Right lung (tissue), 5 donors: ENCODE measurements around the gene RNASEH2C. TPM values are rescaled to one million over a fixed set of nuclear protein-coding genes. Genes with fewer than 3 reads are reported as not detected.
A peak's percentile ranks its signal among the peaks of the same experiment; 100 is the strongest.
"Not testable (repeated sequence)": the region's sequence is repeated elsewhere in the genome, so short reads cannot be mapped to it uniquely, and the experiment has no call there.

ENCODE experiments used
- DNase-seq, 2 donors: peaks; one replicate each; pipeline ENCODE4 v3.0.0-alpha.2; 2013
- polyA plus RNA-seq, 5 donors: library from polyadenylated mRNA; unstranded; fragments of 120-200 nt; gene quantifications; one replicate each; pipeline versions ENCODE4 v1.2.1 to v1.2.3, GENCODE V29; 2013; ENCODE audit warnings: inconsistent platforms in 1 of 5, low replicate concordance in 1 of 5; ENCODE audit not compliant: insufficient read length in 5 of 5, insufficient read depth in 1 of 5

Gene RNASEH2C
- polyA plus RNA-seq, 5 donors = 32.4 to 67.8 (median 41.4) TPM

GRCh38 chr11:65719871-65720210 lies 757 bp downstream of the RNASEH2C start:
- no peak for DNase-seq

DNA sequence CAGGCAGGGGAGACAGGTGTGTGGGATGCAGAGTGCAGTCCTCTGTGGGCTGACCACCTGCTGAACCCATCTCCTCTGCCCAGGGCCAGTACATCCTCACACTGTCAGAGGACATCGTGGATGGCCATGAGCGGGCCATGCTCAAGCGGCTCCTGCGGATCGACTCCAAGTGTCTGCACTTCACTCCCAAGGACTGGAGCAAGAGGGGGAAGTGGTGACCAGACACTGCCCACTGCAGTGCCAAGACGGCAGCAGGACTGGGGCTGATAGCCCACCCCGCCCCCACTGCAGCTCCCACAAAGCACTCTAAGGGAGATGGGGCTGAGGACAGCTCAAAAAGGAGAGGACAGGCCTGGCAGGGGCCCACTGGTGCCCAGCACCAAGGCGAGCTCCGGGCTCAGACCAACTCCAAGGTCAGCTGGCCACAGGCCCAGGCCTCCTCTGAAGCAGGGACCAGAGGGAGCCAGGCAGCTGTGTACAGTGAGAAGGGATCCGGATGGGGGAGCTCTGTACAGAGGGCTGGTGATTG lies 1.6 kb downstream of the RNASEH2C start:
- no peak for DNase-seq

DNA sequence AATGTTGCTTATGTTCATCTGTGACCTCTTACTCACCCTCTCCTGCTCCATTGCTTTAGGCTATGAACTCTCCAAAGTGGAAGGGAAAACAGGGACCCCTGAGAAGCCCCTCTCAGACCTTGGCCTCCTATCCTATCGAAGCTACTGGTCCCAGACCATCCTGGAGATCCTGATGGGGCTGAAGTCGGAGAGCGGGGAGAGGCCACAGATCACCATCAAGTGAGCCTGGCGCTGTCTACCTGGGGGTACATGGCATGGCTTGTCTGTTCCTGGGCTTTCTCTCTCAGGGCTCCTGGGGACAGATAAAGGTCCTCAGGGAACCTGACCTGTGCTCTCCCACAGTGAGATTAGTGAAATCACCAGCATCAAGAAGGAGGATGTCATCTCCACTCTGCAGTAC lies 2.1 kb downstream of the RNASEH2C start:
- no peak for DNase-seq

DNA sequence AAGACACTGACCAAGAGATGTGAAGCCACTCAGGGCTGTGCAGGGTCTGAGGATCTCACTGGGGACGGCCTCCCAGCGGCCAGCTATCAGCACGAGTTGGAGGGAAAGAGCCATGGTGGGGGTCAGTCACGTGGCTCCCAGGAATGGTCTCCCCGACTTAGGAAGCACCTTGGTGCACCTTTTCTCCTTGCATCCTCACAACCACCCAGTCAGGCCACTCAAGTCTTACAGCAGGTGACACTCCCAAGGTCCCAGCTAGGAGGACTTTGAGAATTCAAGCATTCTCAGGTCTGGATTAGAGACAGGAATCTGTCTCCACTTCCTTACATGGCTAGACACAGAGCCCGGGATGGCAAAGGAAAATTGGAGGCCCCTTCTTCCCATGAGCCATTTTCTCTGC lies 2.7 kb downstream of the RNASEH2C start:
- DNase-seq = no peak

DNA sequence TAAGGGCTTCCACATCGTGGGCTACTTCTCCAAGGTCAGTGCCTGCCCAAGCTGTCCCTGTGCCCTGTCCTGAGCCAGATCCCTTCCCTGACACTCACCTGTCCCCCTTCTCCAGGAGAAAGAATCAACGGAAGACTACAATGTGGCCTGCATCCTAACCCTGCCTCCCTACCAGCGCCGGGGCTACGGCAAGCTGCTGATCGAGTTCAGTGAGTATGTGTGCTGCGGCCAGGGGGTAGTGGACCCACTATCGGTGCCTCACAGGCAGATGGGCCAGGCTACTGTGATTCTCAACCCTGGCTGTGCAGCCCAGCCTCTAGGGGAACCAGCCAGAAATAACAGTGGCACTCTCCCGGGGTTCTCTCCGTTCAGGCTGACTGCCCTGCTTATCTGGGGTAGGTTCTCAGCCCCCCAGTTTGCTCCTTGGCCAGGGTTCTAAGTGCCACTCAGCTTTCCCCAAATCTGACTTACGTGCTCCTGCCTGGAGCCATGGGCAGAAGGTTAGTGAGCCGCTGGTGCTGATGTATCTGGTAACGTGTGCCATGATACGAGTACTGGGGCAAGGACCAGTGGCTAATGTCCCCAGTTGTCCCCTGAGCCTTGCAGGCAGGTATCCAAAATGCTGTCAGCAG lies 3.7 kb downstream of the RNASEH2C start:
- DNase-seq = no peak

DNA sequence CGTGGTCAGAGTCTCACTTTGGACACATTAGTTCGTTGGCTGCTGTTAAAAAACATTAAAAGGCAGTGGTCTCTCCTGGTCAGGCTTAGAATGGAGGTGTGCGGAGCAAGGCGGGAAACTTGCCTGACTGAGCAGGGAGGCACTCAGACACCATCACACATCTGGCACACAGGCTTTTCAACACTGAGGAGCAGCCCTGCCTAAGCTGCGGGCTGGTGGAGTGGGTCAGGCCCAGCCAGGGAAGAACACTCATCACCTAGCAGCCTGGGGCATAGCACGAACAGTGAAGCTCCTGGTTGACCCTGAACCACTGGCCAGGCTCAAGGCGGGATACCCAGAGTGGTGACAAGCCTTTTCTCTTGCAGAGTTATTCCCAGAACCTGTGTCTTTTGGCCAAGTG lies 4.3 kb downstream of the RNASEH2C start:
- DNase-seq = no peak

DNA sequence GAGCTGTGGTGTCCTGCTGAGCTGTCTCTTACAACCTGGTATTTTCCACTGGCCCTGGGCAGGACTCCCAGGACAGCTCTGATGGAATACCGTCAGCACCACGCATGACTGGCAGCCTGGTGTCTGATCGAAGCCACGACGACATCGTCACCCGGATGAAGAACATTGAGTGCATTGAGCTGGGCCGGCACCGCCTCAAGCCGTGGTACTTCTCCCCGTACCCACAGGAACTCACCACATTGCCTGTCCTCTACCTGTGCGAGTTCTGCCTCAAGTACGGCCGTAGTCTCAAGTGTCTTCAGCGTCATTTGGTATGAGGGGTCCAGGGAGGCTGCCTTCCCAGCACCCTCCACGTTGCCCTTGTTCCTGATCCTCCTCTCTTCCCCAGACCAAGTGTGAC lies 6.2 kb downstream of the RNASEH2C start:
- DNase-seq = no peak

GRCh38 chr11:65713212-65713969 lies 7.2 kb downstream of the RNASEH2C start:
- DNase-seq = no peak

GRCh38 chr11:65712633-65713076 lies 7.9 kb downstream of the RNASEH2C start:
- DNase-seq = no peak

- peak; percentile 99 for DNase-seq
These were observed 8.6 kb downstream of the RNASEH2C start, which contains the start of gene KAT5 for GRCh38 chr11:65711785-65712632. Gene KAT5, plus strand, starts transcription at chr11:65712252. Its CDS starts 16 bp downstream, at chr11:65712268.

GRCh38 chr11:65710421-65710820 lies 10.2 kb downstream of the RNASEH2C start:
- no peak for DNase-seq

- no peak for DNase-seq
These were observed 10.9 kb downstream of the RNASEH2C start for GRCh38 chr11:65709661-65710060.

- DNase-seq = no peak
These were observed 12.1 kb downstream of the RNASEH2C start for GRCh38 chr11:65708451-65708850.

GRCh38 chr11:65707002-65707401 lies 13.6 kb downstream of the RNASEH2C start:
- DNase-seq = not testable (repeated sequence)

DNA sequence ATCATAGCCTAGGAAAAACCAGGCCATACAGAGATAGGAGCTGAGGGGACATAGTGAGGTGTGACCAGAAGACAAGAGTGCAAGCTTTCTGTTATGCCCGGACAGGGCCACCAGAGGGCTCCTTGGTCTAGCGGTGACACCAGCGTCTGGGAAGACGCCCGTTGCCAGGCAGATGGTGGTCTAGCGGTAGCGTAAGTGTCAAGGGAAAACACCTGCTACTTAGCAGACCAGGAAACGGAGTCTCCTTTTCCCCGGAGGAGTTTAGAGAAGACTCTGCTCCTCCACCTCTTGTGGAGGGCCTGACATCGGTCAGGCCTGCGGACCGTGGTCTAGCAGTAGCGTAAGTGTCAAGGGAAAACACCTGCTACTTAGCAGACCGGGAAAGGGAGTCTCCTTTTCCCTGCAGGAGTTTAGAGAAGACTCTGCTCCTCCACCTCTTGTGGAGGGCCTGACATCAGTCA lies 14.3 kb downstream of the RNASEH2C start:
- DNase-seq = peak in 1 of 2 donors; percentile 28

DNA sequence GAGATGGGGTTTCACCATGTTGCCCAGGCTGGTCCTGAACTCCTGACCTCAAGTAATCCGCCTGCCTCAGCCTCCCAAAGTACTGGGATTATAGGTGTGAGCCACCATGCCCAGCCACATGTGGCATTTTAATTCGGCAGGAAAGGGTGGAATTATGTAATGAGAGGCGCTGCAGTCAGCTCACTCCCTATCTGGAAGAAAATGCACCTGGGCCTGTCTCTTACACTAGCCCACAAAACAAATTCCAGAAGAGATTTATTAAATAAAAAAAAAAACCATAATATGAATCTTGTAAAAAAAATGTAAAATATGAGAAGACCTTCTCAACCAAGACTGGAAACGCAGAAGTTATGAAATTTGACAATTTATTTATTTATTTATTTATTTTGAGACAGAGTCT lies 16.8 kb downstream of the RNASEH2C start:
- no peak for DNase-seq

DNA sequence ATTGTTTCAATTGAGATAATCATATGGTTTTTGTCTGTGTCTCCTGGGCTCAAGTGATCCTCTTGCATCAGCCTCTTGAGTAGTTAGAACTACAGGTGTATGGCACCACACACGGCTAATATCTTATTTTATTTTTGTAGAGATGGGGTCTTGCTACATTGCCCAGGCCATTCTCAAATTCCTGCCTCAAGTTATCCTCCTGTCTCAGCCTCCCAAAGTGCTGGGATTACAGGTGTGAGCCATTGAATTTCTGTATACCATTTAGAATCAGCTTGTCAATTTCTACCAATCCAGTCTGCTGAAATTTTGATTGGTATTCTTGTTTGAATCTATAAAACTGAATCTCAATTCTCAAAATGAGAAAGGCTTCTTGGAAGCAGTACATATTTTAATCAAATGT lies 18.9 kb downstream of the RNASEH2C start:
- DNase-seq = no peak

DNA sequence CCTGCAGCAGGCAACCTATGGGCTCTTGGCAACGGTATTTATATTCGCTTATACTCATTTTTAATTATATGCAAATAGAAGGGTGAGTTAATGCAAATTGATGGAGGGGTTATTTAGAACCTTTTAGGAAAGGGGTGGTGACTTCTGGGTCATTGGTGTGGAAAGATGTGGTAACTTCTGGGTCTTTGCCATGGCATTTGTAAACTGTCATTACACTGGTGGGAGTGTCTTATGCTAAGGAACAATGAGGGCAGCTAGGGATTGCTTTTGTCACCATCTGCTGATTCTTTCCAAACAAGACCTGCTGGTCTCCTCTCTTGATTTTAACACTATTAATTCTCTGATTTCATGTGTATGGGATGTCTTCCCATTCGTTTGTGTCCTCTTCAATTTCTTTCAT lies 20.2 kb downstream of the RNASEH2C start:
- DNase-seq = no peak

- DNase-seq = no peak
These were observed 21.3 kb downstream of the RNASEH2C start for GRCh38 chr11:65699306-65699705.

DNA sequence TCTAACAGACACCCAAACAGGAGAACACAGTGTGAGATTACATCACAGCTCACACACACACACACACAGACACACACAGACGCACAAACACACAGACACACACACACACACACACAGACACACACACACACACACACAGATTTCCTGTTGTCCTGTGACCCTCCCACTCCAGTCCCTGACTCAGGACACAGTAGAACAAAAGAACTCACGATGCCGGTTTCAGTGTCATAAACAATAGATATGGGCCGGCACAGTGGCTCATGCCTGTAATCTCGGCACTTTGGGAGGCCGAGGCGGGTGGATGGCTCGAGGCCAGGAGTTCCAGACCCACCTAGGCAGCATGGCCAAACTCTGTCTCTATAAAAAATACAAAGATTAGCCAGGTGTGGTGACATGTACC lies 22.4 kb downstream of the RNASEH2C start:
- DNase-seq = no peak

GRCh38 chr11:65696802-65697552 lies 23.6 kb downstream of the RNASEH2C start:
- no peak for DNase-seq
